Measurements from ENCODE around the gene KIF19. TPM values are rescaled to one million over a fixed set of nuclear protein-coding genes. Genes with fewer than 3 reads are reported as not detected.

KIF19 gene
- total and polyA plus RNA-seq, 10 of the 15 experiments (the other 5 are each of a cell fraction or from before 2014, with no cell fraction given): 0.06 to 0.07 TPM; not detected in 8

GRCh38 chr17:74317071-74317470 is 9.0 kb upstream of the KIF19 start:
- Histone ChIP-seq H3K4me2 (ENCODE audit: control insufficient read depth, insufficient read depth) (no peak overlapping the region), H3K79me2 (ENCODE audit: control insufficient read depth, insufficient read depth, low read length) (no peaks in the 10 kb centered on the region), H3K4me3 (no peak overlapping the region), H3K9ac (ENCODE audit: control insufficient read depth, insufficient read depth, low read length) (no peak overlapping the region), H2AFZ (ENCODE audit: control insufficient read depth, low read depth, low read length) (no peak overlapping the region), H3K27ac (ENCODE audit: control insufficient read depth, insufficient read depth) (no peak overlapping the region), H3K36me3 (ENCODE audit: control insufficient read depth in 2 of 2, insufficient read depth in 2 of 2, low read length in 1 of 2) (no peaks in the 10 kb centered on the region), H4K20me1 (ENCODE audit: control insufficient read depth, insufficient read depth) (no peaks in the 10 kb centered on the region), H3K4me1 (ENCODE audit: control insufficient read depth, insufficient read depth, low read length) (no peaks in the 10 kb centered on the region), H3K27me3 (replicated peaks in 1 of 2; ENCODE audit: control insufficient read depth in 2 of 2, insufficient read depth in 2 of 2, low read length in 1 of 2) (peaks cover 0 to 2% of the 10 kb centered on the region in 2 experiments; a peak in 1 of 4 replicates), H3K9me3 (replicated peaks; ENCODE audit: control insufficient read depth, insufficient read depth, low read length) (peaks cover 3% of the 10 kb centered on the region; the same call in 1 of the 3 replicates)
- intact Hi-C loops (cut with micrococcal nuclease; ENCODE audit: unreplicated experiment) (no loop called here), in situ Hi-C loops (cut with MboI) (no loop called here)
- FAIRE-seq (no peak), ATAC-seq (no peak), DNase-seq (ENCODE audit: low read depth, low spot score) (no peak)
- RAD21 ChIA-PET (ENCODE audit: unreplicated experiment): no interaction called here
- no TSS peak for BruUV-seq (replicated peaks)
- POLR2A ChIA-PET: no interaction called here
- SMC1A ChIA-PET (ENCODE audit: uncharacterized antibody, unreplicated experiment): no interaction called here
- TF ChIP-seq MXI1 (IDR thresholded peaks at IDR 0.05; ENCODE audit: low read depth, low read length): no peak
- no peak for TF ChIP-seq CBX5 (IDR thresholded peaks at IDR 0.05; ENCODE audit: low read depth)
- TF ChIP-seq HDGF (IDR thresholded peaks at IDR 0.05): no peak
- TF ChIP-seq SKIL (IDR thresholded peaks at IDR 0.05; ENCODE audit: low read depth, poor library complexity, severe bottlenecking): no peak
- no peak for TF ChIP-seq PAX5 (IDR thresholded peaks at IDR 0.05; ENCODE audit: borderline replicate concordance, low read depth, low read length)
- no peak for TF ChIP-seq CHD2 (IDR thresholded peaks at IDR 0.05; ENCODE audit: borderline replicate concordance, low read depth, low read length)
- no peak for TF ChIP-seq TAF1 (IDR thresholded peaks at IDR 0.05; ENCODE audit: borderline replicate concordance, low read depth, low read length)
- no peak for TF ChIP-seq KDM1A (IDR thresholded peaks at IDR 0.05; ENCODE audit: borderline replicate concordance)
- no peak for TF ChIP-seq STAT3 (IDR thresholded peaks at IDR 0.05; ENCODE audit: low read depth, low read length)
- WGBS (ENCODE audit: insufficient coverage, insufficient replicate concordance, low lambda C conversion rate, missing lambda C conversion rate): 20% methylated on average over 16 of the region's 16 CpGs
- CTCF ChIA-PET: no interaction called here
